ENCODE measurements around the gene COL27A1. TPM values are rescaled to one million over a fixed set of nuclear protein-coding genes. Genes with fewer than 3 reads are reported as not detected.

COL27A1 gene
- polyA plus RNA-seq, 2 of the 4 experiments (the other 2 are of a cell fraction): 6.9 to 20.6 TPM

- no peak for ATAC-seq
These were observed 5.5 kb upstream of the COL27A1 start for GRCh38 chr9:114149765-114150340.

GRCh38 chr9:114150608-114151007, 4.7 kb upstream of the COL27A1 start:
- ChIA-PET CTCF (interaction anchor here (1.1 to 14.2 kb wide), 8 partner anchors 9 to 142 kb away, joined by 3 to 181 read pairs (median 6); no protein-coding TSS in a partner anchor), POLR2A (no interaction called here)
- Histone ChIP-seq H3K4me3 (no peak overlapping the region), H3K4me2 (no peak overlapping the region), H3K4me1 (peaks cover 8% of the 10 kb centered on the region; the same call in 1 of the 3 replicates), H3K9me3 (no peaks in the 10 kb centered on the region), H3K27ac (no peak overlapping the region)
- TF ChIP-seq RARB (CRISPR knock-in tag; IDR thresholded peaks at IDR 0.05) (no peak), EP300 (IDR thresholded peaks at IDR 0.05) (no peak), HES2 (IDR thresholded peaks at IDR 0.05) (no peak), JUN (IDR thresholded peaks at IDR 0.05) (no peak), ZFP36 (IDR thresholded peaks at IDR 0.05; ENCODE audit: borderline replicate concordance, partially characterized antibody) (no peak), HMGXB4 (CRISPR knock-in tag; IDR thresholded peaks at IDR 0.05; ENCODE audit: borderline replicate concordance) (no peak), KDM5A (IDR thresholded peaks at IDR 0.05) (no peak), BHLHE40 (IDR thresholded peaks at IDR 0.05; ENCODE audit: low read depth, low read length) (no peak), RFX5 (IDR thresholded peaks at IDR 0.05) (no peak), BCL3 (IDR thresholded peaks at IDR 0.05) (no peak), POLR2A (IDR thresholded peaks at IDR 0.05; ENCODE audit: low read length) (no peak), HOXB13 (CRISPR knock-in tag; IDR thresholded peaks at IDR 0.05; ENCODE audit: low read depth) (no peak), RNF2 (IDR thresholded peaks at IDR 0.05; ENCODE audit: borderline replicate concordance, low read depth) (no peak), FOSL2 (IDR thresholded peaks at IDR 0.05) (no peak), FOSL2 (CRISPR knock-in tag; IDR thresholded peaks at IDR 0.05) (no peak), MAFK (IDR thresholded peaks at IDR 0.05; ENCODE audit: partially characterized antibody) (no peak), CEBPB (IDR thresholded peaks at IDR 0.05) (no peak), ATOH8 (CRISPR knock-in tag; IDR thresholded peaks at IDR 0.05; ENCODE audit: low read depth) (no peak), CTCF (IDR thresholded peaks at IDR 0.05) (no peak), ELK1 (IDR thresholded peaks at IDR 0.05; ENCODE audit: low read depth, low read length) (no peak)
- no peak for ATAC-seq
- no peak for DNase-seq (ENCODE audit: low read depth in 1 of 2, low spot score in 1 of 2)
- 94% methylated on average over 8 of the region's 8 CpGs for WGBS (ENCODE audit: missing lambda C conversion rate)
- FAIRE-seq: no peak

More at GRCh38 chr9:114149765-114150340, 5.5 kb upstream of the COL27A1 start:
- DNase-seq (ENCODE audit: low read depth in 1 of 2, low spot score in 1 of 2): no peak
- Histone ChIP-seq H3K4me2 (no peak overlapping the region), H3K27ac (no peak overlapping the region), H3K4me1 (peaks cover 6% of the 10 kb centered on the region; the same call in 1 of the 3 replicates), H3K4me3 (no peak overlapping the region), H3K9me3 (no peaks in the 10 kb centered on the region)
- no peak for FAIRE-seq
- 88% methylated on average over 4 of the region's 4 CpGs for WGBS (ENCODE audit: missing lambda C conversion rate)
- no peak for TF ChIP-seq CBX2 (IDR thresholded peaks at IDR 0.05; ENCODE audit: borderline replicate concordance, low read depth)
- TF ChIP-seq REST (IDR thresholded peaks at IDR 0.05): no peak
- CTCF ChIA-PET: interaction anchor here (3.6 to 14.2 kb wide), 3 partner anchors 41 to 142 kb away, joined by 25 to 181 read pairs (median 28); no protein-coding TSS in a partner anchor
- POLR2A ChIA-PET: no interaction called here

Data from A549 (cell line).